ENCODE measurements around the gene VARS1. TPM values are rescaled to one million over a fixed set of nuclear protein-coding genes. Genes with fewer than 3 reads are reported as not detected.

Gene VARS1
- total and polyA plus RNA-seq, 7 donors: 6.0 to 50.9 (median 25.0) TPM

DNA sequence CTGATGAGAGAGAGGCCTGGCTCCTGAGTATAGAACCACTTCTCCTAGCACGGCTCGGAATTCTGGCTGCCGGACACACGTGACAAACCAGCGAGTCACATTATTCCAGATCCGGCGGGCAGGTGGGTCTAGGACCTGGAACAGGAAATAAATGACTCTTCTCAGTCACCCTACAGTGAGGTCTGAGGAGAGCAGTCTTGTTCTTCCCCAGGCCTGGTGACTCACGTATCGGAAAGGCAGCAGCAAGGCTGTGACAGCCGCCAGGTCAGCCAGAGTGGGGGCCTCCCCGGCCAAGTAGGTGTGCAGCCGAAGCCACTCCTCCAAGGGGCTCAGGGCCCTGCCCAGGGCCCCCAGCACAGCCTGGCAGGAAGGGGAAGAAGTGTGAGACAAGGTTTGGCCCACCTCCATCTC lies 2.8 kb downstream of the VARS1 start:
- Histone ChIP-seq H3K27me3 (no peaks in the 10 kb centered on the region), H3K9me3 (no peaks in the 10 kb centered on the region), H3K27ac (peak overlapping the region in 1 of 4 donors; percentile 13), H3K4me1 (peaks cover 0 to 22% (median 17%) of the 10 kb centered on the region in 4 donors), H3K4me3 (no peak overlapping the region), H3K36me3 (peaks cover 0 to 44% (median 2%) of the 10 kb centered on the region in 4 donors)
- no peak for DNase-seq
- TF ChIP-seq POLR2AphosphoS5 (IDR thresholded peaks at IDR 0.05): no peak
- TF ChIP-seq EP300 (IDR thresholded peaks at IDR 0.05): no peak
- TF ChIP-seq, protein P1, sequence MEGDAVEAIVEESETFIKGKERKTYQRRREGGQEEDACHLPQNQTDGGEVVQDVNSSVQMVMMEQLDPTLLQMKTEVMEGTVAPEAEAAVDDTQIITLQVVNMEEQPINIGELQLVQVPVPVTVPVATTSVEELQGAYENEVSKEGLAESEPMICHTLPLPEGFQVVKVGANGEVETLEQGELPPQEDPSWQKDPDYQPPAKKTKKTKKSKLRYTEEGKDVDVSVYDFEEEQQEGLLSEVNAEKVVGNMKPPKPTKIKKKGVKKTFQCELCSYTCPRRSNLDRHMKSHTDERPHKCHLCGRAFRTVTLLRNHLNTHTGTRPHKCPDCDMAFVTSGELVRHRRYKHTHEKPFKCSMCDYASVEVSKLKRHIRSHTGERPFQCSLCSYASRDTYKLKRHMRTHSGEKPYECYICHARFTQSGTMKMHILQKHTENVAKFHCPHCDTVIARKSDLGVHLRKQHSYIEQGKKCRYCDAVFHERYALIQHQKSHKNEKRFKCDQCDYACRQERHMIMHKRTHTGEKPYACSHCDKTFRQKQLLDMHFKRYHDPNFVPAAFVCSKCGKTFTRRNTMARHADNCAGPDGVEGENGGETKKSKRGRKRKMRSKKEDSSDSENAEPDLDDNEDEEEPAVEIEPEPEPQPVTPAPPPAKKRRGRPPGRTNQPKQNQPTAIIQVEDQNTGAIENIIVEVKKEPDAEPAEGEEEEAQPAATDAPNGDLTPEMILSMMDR (IDR thresholded peaks at IDR 0.05): no peak
- no peak for TF ChIP-seq POLR2A (IDR thresholded peaks at IDR 0.05)
- WGBS, 2 donors: 83 to 90% methylated on average over 12 of the region's 12 CpGs
- intact Hi-C loops (cut with DNase I): loop anchor here (5.0 kb wide), 1 partner anchor 85 kb away; the partner anchor contains the start of gene LY6G6F

DNA sequence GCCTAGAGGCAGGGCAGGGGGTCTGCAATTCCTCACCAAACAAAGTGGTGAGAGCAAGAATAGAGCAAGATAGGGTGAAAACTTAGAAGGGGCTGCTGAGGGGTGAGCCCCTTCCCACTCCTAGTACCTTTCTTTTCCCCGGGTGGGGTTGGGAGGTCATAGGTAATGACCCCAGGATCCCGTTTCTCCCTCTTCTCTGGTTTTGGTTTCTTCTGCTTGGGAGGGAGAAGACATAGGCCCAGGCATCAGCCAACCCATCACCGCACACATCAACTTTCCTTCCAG lies 3.5 kb downstream of the VARS1 start:
- H3K4me3 ChIP-seq: no peak overlapping the region
- WGBS, 2 donors: 76 to 87% methylated on average over 3 of the region's 3 CpGs
- no peak overlapping the region for H3K27ac ChIP-seq
- TF ChIP-seq EP300 (IDR thresholded peaks at IDR 0.05) (no peak), POLR2A (IDR thresholded peaks at IDR 0.05) (no peak), POLR2AphosphoS5 (IDR thresholded peaks at IDR 0.05) (no peak)
- TF ChIP-seq, protein P1 (IDR thresholded peaks at IDR 0.05): no peak
- peaks cover 0 to 22% (median 17%) of the 10 kb centered on the region in 4 donors for H3K4me1 ChIP-seq
- no peaks in the 10 kb centered on the region for H3K9me3 ChIP-seq
- H3K27me3 ChIP-seq: no peaks in the 10 kb centered on the region
- intact Hi-C loops (cut with DNase I): loop anchor here (5.0 kb wide), 1 partner anchor 85 kb away; the partner anchor contains the start of gene LY6G6F
- peaks cover 0 to 43% (median 2%) of the 10 kb centered on the region in 4 donors for H3K36me3 ChIP-seq
- no peak for DNase-seq

DNA sequence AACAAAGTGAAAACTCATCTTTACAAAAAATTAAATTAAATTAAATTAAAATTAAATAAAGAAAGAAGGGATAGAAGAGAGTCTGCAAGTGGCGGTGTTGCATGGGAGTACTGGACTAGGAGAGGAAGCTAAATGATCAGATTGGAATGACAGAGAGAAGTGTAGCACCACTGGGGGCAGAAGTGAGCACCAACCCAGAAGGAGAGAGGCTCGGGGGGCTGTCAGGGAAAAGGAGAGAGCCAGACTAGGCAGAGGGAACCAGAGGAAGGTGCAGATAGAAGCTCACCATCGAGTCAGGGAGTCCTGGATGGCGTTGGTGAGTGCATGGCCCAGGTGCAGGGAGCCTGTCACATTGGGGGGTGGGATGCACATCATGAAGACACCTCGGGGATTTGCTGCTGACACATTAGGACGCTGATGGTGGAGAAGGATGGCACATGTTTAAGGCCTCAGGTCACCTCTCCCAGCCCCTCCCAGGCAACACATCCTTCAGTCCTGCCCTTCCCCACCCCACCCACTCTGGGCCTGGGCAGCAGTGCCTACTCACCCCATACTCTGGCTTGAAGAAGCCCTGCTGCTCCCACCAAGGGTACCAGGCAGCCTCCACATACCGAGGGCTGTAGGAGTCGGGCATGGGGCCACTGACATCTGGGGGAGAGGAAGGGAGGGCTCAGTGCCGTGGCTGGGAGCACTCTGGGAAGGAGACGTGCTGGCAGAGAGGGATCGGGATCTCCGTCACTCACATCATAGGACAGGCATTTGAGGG lies 4.0 kb downstream of the VARS1 start:
- WGBS, 2 donors: 71 to 74% methylated on average over 12 of the region's 12 CpGs
- Histone ChIP-seq H3K27ac (peak overlapping the region in 1 of 4 donors; percentile 3), H3K9me3 (no peaks in the 10 kb centered on the region), H3K4me3 (no peak overlapping the region), H3K27me3 (no peaks in the 10 kb centered on the region), H3K36me3 (peaks cover 0 to 48% (median 2%) of the 10 kb centered on the region in 4 donors), H3K4me1 (peaks cover 0 to 22% (median 17%) of the 10 kb centered on the region in 4 donors)
- DNase-seq: no peak
- TF ChIP-seq POLR2AphosphoS5 (IDR thresholded peaks at IDR 0.05): no peak
- TF ChIP-seq, protein P1 (IDR thresholded peaks at IDR 0.05): peak in 3 of 4 experiments; percentile 7 to 47 (median 43)
- intact Hi-C loops (cut with DNase I): loop anchor here (5.0 kb wide), 1 partner anchor 84 kb away; the partner anchor contains the start of gene LY6G6F

DNA sequence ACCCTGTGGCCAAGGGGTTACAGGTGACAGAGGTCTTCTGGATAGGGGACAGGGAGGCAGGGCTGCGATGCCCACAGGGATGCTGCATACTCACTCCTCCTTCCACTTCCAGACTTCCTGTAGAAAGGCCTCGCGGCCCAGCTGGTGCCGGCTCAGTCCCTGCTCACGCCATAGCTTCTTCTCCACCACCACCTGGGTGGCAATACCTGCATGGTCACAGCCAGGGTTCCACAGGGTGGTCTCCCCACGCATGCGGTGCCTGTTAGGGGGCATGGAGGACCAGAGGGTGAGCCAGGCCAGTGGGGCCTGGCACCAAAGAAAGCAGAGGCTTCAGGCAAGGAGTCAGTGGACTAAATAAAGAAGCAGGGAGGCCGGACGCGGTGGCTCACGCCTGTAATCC lies 10.1 kb downstream of the VARS1 start:
- DNase-seq: no peak
- Histone ChIP-seq H3K36me3 (peaks cover 17 to 83% (median 42%) of the 10 kb centered on the region in 4 donors), H3K4me3 (no peak overlapping the region), H3K27me3 (no peaks in the 10 kb centered on the region), H3K9me3 (no peaks in the 10 kb centered on the region), H3K4me1 (no peaks in the 10 kb centered on the region), H3K27ac (no peak overlapping the region)
- intact Hi-C loops (cut with DNase I): no loop called here
- WGBS, 2 donors: 97% methylated on average over 11 of the region's 11 CpGs
- TF ChIP-seq EP300 (IDR thresholded peaks at IDR 0.05) (no peak), POLR2AphosphoS5 (IDR thresholded peaks at IDR 0.05) (no peak), POLR2A (IDR thresholded peaks at IDR 0.05) (no peak)
- TF ChIP-seq, protein P1 (IDR thresholded peaks at IDR 0.05): no peak

Measured in sigmoid colon (tissue), 7 donors.